Cortex of kidney (tissue), 1 donor: ENCODE data around the gene USP13.

Experiments used
- DNase-seq: peaks from one replicate; lab custom pipeline; 2025; lab: John Stamatoyannopoulos, UW

USP13 gene

GRCh38 chr3:179700716-179701115 is 47.9 kb downstream of the USP13 start:
- DNase-seq: no peak

GRCh38 chr3:179701176-179701827 is 48.5 kb downstream of the USP13 start:
- DNase-seq: no peak

- DNase-seq: no peak
Measured at GRCh38 chr3:179702271-179702947, 49.6 kb downstream of the USP13 start.

GRCh38 chr3:179703816-179704215 is 51.0 kb downstream of the USP13 start:
- no peak for DNase-seq

- no peak for DNase-seq
Measured at GRCh38 chr3:179706233-179706632, 53.4 kb downstream of the USP13 start.

- DNase-seq: no peak
Measured at GRCh38 chr3:179710079-179710478, 57.2 kb downstream of the USP13 start.

GRCh38 chr3:179713643-179714090 is 60.8 kb downstream of the USP13 start:
- no peak for DNase-seq

GRCh38 chr3:179715582-179715981 is 62.7 kb downstream of the USP13 start:
- no peak for DNase-seq

GRCh38 chr3:179716226-179716625 is 63.4 kb downstream of the USP13 start:
- DNase-seq: no peak

GRCh38 chr3:179716811-179717210 is 64.0 kb downstream of the USP13 start:
- DNase-seq: no peak

- no peak for DNase-seq
Measured at GRCh38 chr3:179717219-179717618, 64.4 kb downstream of the USP13 start.

- DNase-seq: no peak
Measured at GRCh38 chr3:179719048-179719734, 66.4 kb downstream of the USP13 start.

- no peak for DNase-seq
Measured at GRCh38 chr3:179720196-179720595, 67.4 kb downstream of the USP13 start.

GRCh38 chr3:179723617-179724016 is 70.8 kb downstream of the USP13 start:
- DNase-seq: no peak

- DNase-seq: no peak
Measured at GRCh38 chr3:179726075-179726699, 73.3 kb downstream of the USP13 start.

GRCh38 chr3:179729086-179729485 is 76.2 kb downstream of the USP13 start:
- DNase-seq: no peak

- no peak for DNase-seq
Measured at GRCh38 chr3:179729981-179730380, 77.1 kb downstream of the USP13 start.

- no peak for DNase-seq
Measured at GRCh38 chr3:179730506-179730905, 77.7 kb downstream of the USP13 start.

GRCh38 chr3:179731544-179731943 is 78.7 kb downstream of the USP13 start:
- no peak for DNase-seq

GRCh38 chr3:179732661-179733348 is 80.0 kb downstream of the USP13 start:
- no peak for DNase-seq

GRCh38 chr3:179733797-179734196 is 81.0 kb downstream of the USP13 start:
- no peak for DNase-seq
